ENCODE data around the gene CTNND2.
A peak's percentile ranks its signal among the peaks of the same experiment; 100 is the strongest.
"Not testable (repeated sequence)": the region's sequence is repeated elsewhere in the genome, so short reads cannot be mapped to it uniquely, and the experiment has no call there.

CTNND2 gene

GRCh38 chr5:11384441-11385250 lies 519.6 kb downstream of the CTNND2 start:
- no peak for DNase-seq (ENCODE audit: low read depth)

- no peak for DNase-seq (ENCODE audit: low read depth)
These were observed 520.6 kb downstream of the CTNND2 start for GRCh38 chr5:11383506-11384095.

GRCh38 chr5:11378461-11378860 lies 525.8 kb downstream of the CTNND2 start:
- DNase-seq (ENCODE audit: low read depth), result no peak

GRCh38 chr5:11377896-11378295 lies 526.4 kb downstream of the CTNND2 start:
- DNase-seq (ENCODE audit: low read depth), result no peak

GRCh38 chr5:11372191-11372590 lies 532.1 kb downstream of the CTNND2 start:
- DNase-seq (ENCODE audit: low read depth), result no peak

GRCh38 chr5:11371021-11371420 lies 533.2 kb downstream of the CTNND2 start:
- DNase-seq (ENCODE audit: low read depth), result no peak

- DNase-seq (ENCODE audit: low read depth), result no peak
These were observed 539.7 kb downstream of the CTNND2 start for GRCh38 chr5:11364531-11364930.

- DNase-seq (ENCODE audit: low read depth), result no peak
These were observed 540.5 kb downstream of the CTNND2 start for GRCh38 chr5:11363631-11364178.

GRCh38 chr5:11361768-11362167 lies 542.5 kb downstream of the CTNND2 start:
- DNase-seq (ENCODE audit: low read depth), result no peak

GRCh38 chr5:11357928-11358327 lies 546.3 kb downstream of the CTNND2 start:
- no peak for DNase-seq (ENCODE audit: low read depth)

GRCh38 chr5:11355491-11355890 lies 548.8 kb downstream of the CTNND2 start:
- DNase-seq (ENCODE audit: low read depth), result no peak

- DNase-seq (ENCODE audit: low read depth), result no peak
These were observed 557.9 kb downstream of the CTNND2 start for GRCh38 chr5:11346336-11346735.

- no peak for DNase-seq (ENCODE audit: low read depth)
These were observed 568.1 kb downstream of the CTNND2 start for GRCh38 chr5:11335881-11336760.

- DNase-seq (ENCODE audit: low read depth), result no peak
These were observed 569.8 kb downstream of the CTNND2 start for GRCh38 chr5:11334404-11334803.

GRCh38 chr5:11329679-11330078 lies 574.6 kb downstream of the CTNND2 start:
- no peak for DNase-seq (ENCODE audit: low read depth)

GRCh38 chr5:11324521-11325289 lies 579.5 kb downstream of the CTNND2 start:
- no peak for DNase-seq (ENCODE audit: low read depth)

GRCh38 chr5:11323761-11324160 lies 580.5 kb downstream of the CTNND2 start:
- no peak for DNase-seq (ENCODE audit: low read depth)

- DNase-seq (ENCODE audit: low read depth), result peak; percentile 4
These were observed 582.1 kb downstream of the CTNND2 start for GRCh38 chr5:11322133-11322532.

GRCh38 chr5:11319836-11320580 lies 584.2 kb downstream of the CTNND2 start:
- DNase-seq (ENCODE audit: low read depth), result peak; percentile 10

- not testable (repeated sequence) for DNase-seq (ENCODE audit: low read depth)
These were observed 590.6 kb downstream of the CTNND2 start for GRCh38 chr5:11313694-11314093.

GRCh38 chr5:11311731-11312130 lies 592.5 kb downstream of the CTNND2 start:
- no peak for DNase-seq (ENCODE audit: low read depth)
